ENCODE measurements around the gene NCKAP5. TPM values are rescaled to one million over a fixed set of nuclear protein-coding genes. Genes with fewer than 3 reads are reported as not detected.

The NCKAP5 gene
- total and polyA plus RNA-seq, 2 of the 13 experiments (the other 11 are each of a cell fraction or from before 2014, with no cell fraction given), result 0.01 TPM; not detected in 1

- TF ChIP-seq, protein P1, sequence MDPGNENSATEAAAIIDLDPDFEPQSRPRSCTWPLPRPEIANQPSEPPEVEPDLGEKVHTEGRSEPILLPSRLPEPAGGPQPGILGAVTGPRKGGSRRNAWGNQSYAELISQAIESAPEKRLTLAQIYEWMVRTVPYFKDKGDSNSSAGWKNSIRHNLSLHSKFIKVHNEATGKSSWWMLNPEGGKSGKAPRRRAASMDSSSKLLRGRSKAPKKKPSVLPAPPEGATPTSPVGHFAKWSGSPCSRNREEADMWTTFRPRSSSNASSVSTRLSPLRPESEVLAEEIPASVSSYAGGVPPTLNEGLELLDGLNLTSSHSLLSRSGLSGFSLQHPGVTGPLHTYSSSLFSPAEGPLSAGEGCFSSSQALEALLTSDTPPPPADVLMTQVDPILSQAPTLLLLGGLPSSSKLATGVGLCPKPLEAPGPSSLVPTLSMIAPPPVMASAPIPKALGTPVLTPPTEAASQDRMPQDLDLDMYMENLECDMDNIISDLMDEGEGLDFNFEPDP (CRISPR knock-in tag; conservative IDR thresholded peaks at IDR 0.05), result no peak
- TF ChIP-seq SRSF4 (IDR thresholded peaks at IDR 0.05; ENCODE audit: low read depth, low read length, poor library complexity, severe bottlenecking) (no peak), ZNF20 (CRISPR knock-in tag; IDR thresholded peaks at IDR 0.05) (no peak), TSC22D2 (CRISPR knock-in tag; IDR thresholded peaks at IDR 0.05; ENCODE audit: borderline replicate concordance) (no peak), MATR3 (CRISPR knock-in tag; IDR thresholded peaks at IDR 0.05) (no peak), ZNF121 (CRISPR knock-in tag; IDR thresholded peaks at IDR 0.05) (no peak), HNF4A (CRISPR knock-in tag; IDR thresholded peaks at IDR 0.05) (no peak), ATF7 (IDR thresholded peaks at IDR 0.05) (no peak), ATF7 (CRISPR knock-in tag; IDR thresholded peaks at IDR 0.05) (no peak), ZNF569 (CRISPR knock-in tag; IDR thresholded peaks at IDR 0.05; ENCODE audit: borderline replicate concordance) (no peak), EZH2 (conservative IDR thresholded peaks at IDR 0.05; ENCODE audit: low read depth, low read length) (no peak)
- TF ChIP-seq, protein P2, sequence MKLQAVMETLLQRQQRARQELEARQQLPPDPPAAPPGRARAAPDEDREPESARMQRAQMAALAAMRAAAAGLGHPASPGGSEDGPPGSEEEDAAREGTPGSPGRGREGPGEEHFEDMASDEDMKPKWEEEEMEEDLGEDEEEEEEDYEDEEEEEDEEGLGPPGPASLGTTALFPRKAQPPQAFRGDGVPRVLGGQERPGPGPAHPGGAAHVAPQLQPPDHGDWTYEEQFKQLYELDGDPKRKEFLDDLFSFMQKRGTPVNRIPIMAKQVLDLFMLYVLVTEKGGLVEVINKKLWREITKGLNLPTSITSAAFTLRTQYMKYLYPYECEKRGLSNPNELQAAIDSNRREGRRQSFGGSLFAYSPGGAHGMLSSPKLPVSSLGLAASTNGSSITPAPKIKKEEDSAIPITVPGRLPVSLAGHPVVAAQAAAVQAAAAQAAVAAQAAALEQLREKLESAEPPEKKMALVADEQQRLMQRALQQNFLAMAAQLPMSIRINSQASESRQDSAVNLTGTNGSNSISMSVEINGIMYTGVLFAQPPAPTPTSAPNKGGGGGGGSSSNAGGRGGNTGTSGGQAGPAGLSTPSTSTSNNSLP (IDR thresholded peaks at IDR 0.05; ENCODE audit: low read depth, low read length), result no peak
Measured at GRCh38 chr2:132798341-132798740, 769.9 kb downstream of the NCKAP5 start (continued).

GRCh38 chr2:132797556-132797955 is 770.7 kb downstream of the NCKAP5 start:
- FAIRE-seq (no peak), DNase-seq (ENCODE audit: low spot score) (no peak), ATAC-seq (no peak)
- no peaks in the 10 kb centered on the region for H3K36me3 ChIP-seq (replicated peaks in 1 of 2; ENCODE audit: control insufficient read depth in 1 of 2, insufficient read depth in 2 of 2, low read length in 2 of 2)
- no peak overlapping the region for H3K4me3 ChIP-seq (replicated peaks in 1 of 3; ENCODE audit: insufficient read depth in 1 of 3, low read depth in 2 of 3, low read length in 3 of 3)
- no peak overlapping the region for H3K4me2 ChIP-seq (ENCODE audit: low read depth, low read length)
- H4K20me1 ChIP-seq (ENCODE audit: insufficient read depth, low read length), result no peaks in the 10 kb centered on the region
- CTCF ChIA-PET (ENCODE audit: low intra/inter-chr PET ratio, low total read pairs), result no interaction called here
- no peaks in the 10 kb centered on the region for H3K4me1 ChIP-seq (ENCODE audit: insufficient read depth, low read length)
- no peaks in the 10 kb centered on the region for H3K79me2 ChIP-seq (ENCODE audit: insufficient read depth, low read length)
- 32% methylated on average over 3 of the region's 3 CpGs for WGBS (ENCODE audit: low lambda C conversion rate)
- H3K27ac ChIP-seq (ENCODE audit: extremely low read length, insufficient read depth, low read length), result no peak overlapping the region
- H2AFZ ChIP-seq (ENCODE audit: low read length), result no peak overlapping the region
- in situ Hi-C loops (cut with HindIII; ENCODE audit: extremely low pct_ligation_motif_present, low pct_unique_long_range_greater_than_20kb), result no loop called here
- POLR2A ChIA-PET, result no interaction called here
- BruUV-seq (replicated peaks), result no TSS peak
- no peaks in the 10 kb centered on the region for H3K27me3 ChIP-seq (ENCODE audit: control insufficient read depth in 1 of 2, insufficient read depth in 2 of 2, low read length in 2 of 2)
- no peak overlapping the region for H3K9ac ChIP-seq (ENCODE audit: insufficient read depth, low read depth, low read length)
- peaks cover 16% of the 10 kb centered on the region for H3K9me3 ChIP-seq (ENCODE audit: low read length)
- intact Hi-C loops (cut with micrococcal nuclease; ENCODE audit: unreplicated experiment), result no loop called here
- no peak for TF ChIP-seq TOE1 (CRISPR knock-in tag; IDR thresholded peaks at IDR 0.05)

Measured in HepG2 (cell line).